ENCODE results near the gene FBN2. TPM values are rescaled to one million over a fixed set of nuclear protein-coding genes. Genes with fewer than 3 reads are reported as not detected.

The FBN2 gene
- total and polyA plus RNA-seq, 9 of the 15 experiments (the other 6 are each of a cell fraction or from before 2014, with no cell fraction given), result 0.01 to 0.09 TPM; not detected in 7

GRCh38 chr5:128527077-128527476 lies 11.0 kb downstream of the FBN2 start:
- no peaks in the 10 kb centered on the region for H3K4me1 ChIP-seq (replicated peaks in 1 of 2; ENCODE audit: control insufficient read depth in 2 of 2, insufficient read depth in 2 of 2, low read length in 2 of 2)
- ATAC-seq (no peak), DNase-seq (ENCODE audit: extremely low read depth in 1 of 4, low spot score in 3 of 4) (no peak), FAIRE-seq (no peak)
- POLR2A ChIA-PET, result no interaction called here
- intact Hi-C loops (cut with micrococcal nuclease), result no loop called here
- in situ Hi-C loops (cut with MboI), result no loop called here
- H3K4me3 ChIP-seq, result no peak overlapping the region
- no TSS peak for BruUV-seq (replicated peaks)
- H4K20me1 ChIP-seq (replicated peaks; ENCODE audit: control insufficient read depth, insufficient read depth, low read length), result no peaks in the 10 kb centered on the region
- H2AFZ ChIP-seq (ENCODE audit: low read depth, low read length), result no peak overlapping the region
- H3K9ac ChIP-seq (ENCODE audit: insufficient read depth in 1 of 2, low read depth in 2 of 2, low read length in 2 of 2), result no peak overlapping the region
- no peak overlapping the region for H3K4me2 ChIP-seq (ENCODE audit: insufficient read depth, low read length)
- CTCF ChIA-PET (ENCODE audit: low intra/inter-chr PET ratio), result no interaction called here
- TF ChIP-seq PTBP1 (IDR thresholded peaks at IDR 0.05; ENCODE audit: low read depth, low read length) (no peak), PCBP2 (IDR thresholded peaks at IDR 0.05; ENCODE audit: low read depth, low read length, poor library complexity, severe bottlenecking) (no peak), CBX1 (IDR thresholded peaks at IDR 0.05; ENCODE audit: low read depth) (no peak), MAFF (IDR thresholded peaks at IDR 0.05; ENCODE audit: low read length) (no peak), ZBTB17 (CRISPR knock-in tag; IDR thresholded peaks at IDR 0.05) (no peak), RCOR1 (IDR thresholded peaks at IDR 0.05; ENCODE audit: borderline replicate concordance in 1 of 2, low read depth in 2 of 2, low read length in 2 of 2) (no peak), SRSF1 (IDR thresholded peaks at IDR 0.05; ENCODE audit: low read depth, low read length) (no peak), CBFA2T3 (IDR thresholded peaks at IDR 0.05) (no peak), MEF2D (tag; conservative IDR thresholded peaks at IDR 0.05; ENCODE audit: low read depth) (no peak), SRSF7 (optimal IDR thresholded peaks at IDR 0.05; ENCODE audit: low read depth, low read length) (no peak), NR2C1 (IDR thresholded peaks at IDR 0.05) (no peak), NR2C1 (tag; IDR thresholded peaks at IDR 0.05) (no peak), PHB2 (IDR thresholded peaks at IDR 0.05; ENCODE audit: low read depth) (no peak), ATF6 (CRISPR knock-in tag; IDR thresholded peaks at IDR 0.05) (no peak), PHTF2 (CRISPR knock-in tag; IDR thresholded peaks at IDR 0.05) (no peak), TCF7 (IDR thresholded peaks at IDR 0.05; ENCODE audit: borderline replicate concordance) (no peak), ZBTB7A (IDR thresholded peaks at IDR 0.05; ENCODE audit: borderline replicate concordance, control insufficient read depth, low read depth, low read length) (no peak), IRF1 (CRISPR knock-in tag; IDR thresholded peaks at IDR 0.05; ENCODE audit: borderline replicate concordance) (no peak), ZBTB1 (CRISPR knock-in tag; IDR thresholded peaks at IDR 0.05; ENCODE audit: borderline replicate concordance, low read depth) (no peak), ETS1 (conservative IDR thresholded peaks at IDR 0.05; ENCODE audit: control insufficient read depth, low read depth, low read length) (no peak)
- no peaks in the 10 kb centered on the region for H3K79me2 ChIP-seq (ENCODE audit: control insufficient read depth, insufficient read depth, low read length)
- no peaks in the 10 kb centered on the region for H3K27me3 ChIP-seq (ENCODE audit: control insufficient read depth in 2 of 2, insufficient read depth in 2 of 2, low read length in 2 of 2)
- H3K9me3 ChIP-seq (replicated peaks; ENCODE audit: control insufficient read depth, insufficient read depth, low read depth, low read length), result no peaks in the 10 kb centered on the region
- H3K9me1 ChIP-seq (ENCODE audit: control insufficient read depth, insufficient read depth, low read length), result no peaks in the 10 kb centered on the region
- H3K27ac ChIP-seq (ENCODE audit: extremely low read depth, low read depth, low read length), result no peak overlapping the region
- H3K36me3 ChIP-seq (ENCODE audit: control insufficient read depth, insufficient read depth, low read length), result no peaks in the 10 kb centered on the region
